ENCODE data around the gene ARHGAP18. TPM values are rescaled to one million over a fixed set of nuclear protein-coding genes. Genes with fewer than 3 reads are reported as not detected.
A peak's percentile ranks its signal among the peaks of the same experiment; 100 is the strongest.

ARHGAP18 gene
- total and polyA plus RNA-seq, 2 experiments from 2014 or later = 0.45 to 1.3 TPM

DNA sequence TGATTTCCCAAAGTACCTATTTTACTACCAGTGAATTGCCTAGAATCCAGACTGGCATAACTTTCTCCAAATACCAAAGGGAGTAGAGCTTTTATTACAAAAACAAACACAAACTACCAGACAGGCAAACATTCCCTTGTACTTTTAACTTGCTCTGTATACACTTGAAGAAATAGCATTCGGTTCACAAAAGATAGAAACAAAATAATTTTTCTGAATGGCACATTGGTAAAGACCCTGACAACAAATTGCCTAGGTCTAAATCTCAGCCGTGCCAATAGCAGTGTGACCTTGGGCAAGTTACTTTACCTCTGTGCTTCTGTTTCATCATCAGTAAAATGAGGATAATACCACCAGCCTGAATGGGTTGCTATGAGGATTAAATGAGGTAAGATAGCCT is 15.9 kb downstream of the ARHGAP18 start:
- TF ChIP-seq, protein P1, sequence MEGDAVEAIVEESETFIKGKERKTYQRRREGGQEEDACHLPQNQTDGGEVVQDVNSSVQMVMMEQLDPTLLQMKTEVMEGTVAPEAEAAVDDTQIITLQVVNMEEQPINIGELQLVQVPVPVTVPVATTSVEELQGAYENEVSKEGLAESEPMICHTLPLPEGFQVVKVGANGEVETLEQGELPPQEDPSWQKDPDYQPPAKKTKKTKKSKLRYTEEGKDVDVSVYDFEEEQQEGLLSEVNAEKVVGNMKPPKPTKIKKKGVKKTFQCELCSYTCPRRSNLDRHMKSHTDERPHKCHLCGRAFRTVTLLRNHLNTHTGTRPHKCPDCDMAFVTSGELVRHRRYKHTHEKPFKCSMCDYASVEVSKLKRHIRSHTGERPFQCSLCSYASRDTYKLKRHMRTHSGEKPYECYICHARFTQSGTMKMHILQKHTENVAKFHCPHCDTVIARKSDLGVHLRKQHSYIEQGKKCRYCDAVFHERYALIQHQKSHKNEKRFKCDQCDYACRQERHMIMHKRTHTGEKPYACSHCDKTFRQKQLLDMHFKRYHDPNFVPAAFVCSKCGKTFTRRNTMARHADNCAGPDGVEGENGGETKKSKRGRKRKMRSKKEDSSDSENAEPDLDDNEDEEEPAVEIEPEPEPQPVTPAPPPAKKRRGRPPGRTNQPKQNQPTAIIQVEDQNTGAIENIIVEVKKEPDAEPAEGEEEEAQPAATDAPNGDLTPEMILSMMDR (IDR thresholded peaks at IDR 0.05; ENCODE audit: low read depth, low read length) = no peak
- H3K4me1 ChIP-seq (ENCODE audit: low read depth) = no peaks in the 10 kb centered on the region
- H3K9me3 ChIP-seq (ENCODE audit: low read depth) = no peaks in the 10 kb centered on the region
- no peak overlapping the region for H3K27ac ChIP-seq
- no peak for DNase-seq (ENCODE audit: low read depth in 1 of 2, low spot score in 1 of 2)
- H3K4me3 ChIP-seq = no peak overlapping the region
- no peaks in the 10 kb centered on the region for H3K36me3 ChIP-seq
- no peaks in the 10 kb centered on the region for H3K27me3 ChIP-seq

DNA sequence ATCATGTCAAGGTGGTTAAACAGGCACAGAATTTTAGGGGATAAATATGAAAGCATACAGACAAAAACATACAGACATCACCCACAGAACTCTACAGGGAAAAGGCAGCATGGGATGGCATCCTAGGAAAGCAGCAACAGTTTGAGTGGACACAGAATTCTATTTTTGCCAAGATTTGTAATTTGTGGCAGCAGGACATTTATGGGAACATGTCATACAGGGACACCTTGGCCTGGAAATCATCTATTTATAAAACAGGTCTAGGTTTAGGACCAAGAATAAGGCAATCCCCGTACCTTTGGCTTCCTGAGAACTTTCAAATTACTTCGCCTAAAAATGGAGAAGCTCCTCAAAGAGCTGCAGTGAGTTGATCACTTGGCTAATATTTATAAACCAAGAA is 17.5 kb downstream of the ARHGAP18 start:
- TF ChIP-seq, protein P1 (IDR thresholded peaks at IDR 0.05; ENCODE audit: low read depth, low read length) = no peak
- no peaks in the 10 kb centered on the region for H3K9me3 ChIP-seq (ENCODE audit: low read depth)
- H3K4me1 ChIP-seq (ENCODE audit: low read depth) = no peaks in the 10 kb centered on the region
- H3K27ac ChIP-seq = no peak overlapping the region
- no peak for DNase-seq (ENCODE audit: low read depth in 1 of 2, low spot score in 1 of 2)
- no peaks in the 10 kb centered on the region for H3K27me3 ChIP-seq
- H3K36me3 ChIP-seq = no peaks in the 10 kb centered on the region
- no peak overlapping the region for H3K4me3 ChIP-seq

DNA sequence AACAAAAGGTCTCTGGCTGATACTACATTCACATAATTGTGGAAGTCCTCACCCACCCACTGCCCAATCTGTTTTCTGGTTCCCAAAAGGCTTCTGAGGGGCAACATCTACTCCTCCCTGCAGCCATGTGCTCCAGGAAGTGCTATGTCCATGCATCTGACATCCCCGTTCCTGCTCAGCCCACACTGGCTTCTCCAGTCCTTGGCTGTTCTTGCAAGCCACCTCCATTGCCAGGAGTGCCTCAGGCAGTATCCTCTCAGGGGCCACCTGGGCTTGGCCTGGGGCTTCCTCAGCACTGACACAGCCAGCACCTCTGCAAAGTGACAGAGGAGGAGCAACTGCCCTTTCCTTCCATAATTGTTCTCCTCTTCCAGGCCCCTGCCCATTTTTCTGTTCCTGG is 18.3 kb downstream of the ARHGAP18 start:
- H3K27me3 ChIP-seq = no peaks in the 10 kb centered on the region
- no peaks in the 10 kb centered on the region for H3K9me3 ChIP-seq (ENCODE audit: low read depth)
- TF ChIP-seq, protein P1 (IDR thresholded peaks at IDR 0.05; ENCODE audit: low read depth, low read length) = no peak
- H3K36me3 ChIP-seq = no peaks in the 10 kb centered on the region
- DNase-seq (ENCODE audit: low read depth in 1 of 2, low spot score in 1 of 2) = no peak
- no peak overlapping the region for H3K27ac ChIP-seq
- H3K4me1 ChIP-seq (ENCODE audit: low read depth) = no peaks in the 10 kb centered on the region
- H3K4me3 ChIP-seq = no peak overlapping the region

DNA sequence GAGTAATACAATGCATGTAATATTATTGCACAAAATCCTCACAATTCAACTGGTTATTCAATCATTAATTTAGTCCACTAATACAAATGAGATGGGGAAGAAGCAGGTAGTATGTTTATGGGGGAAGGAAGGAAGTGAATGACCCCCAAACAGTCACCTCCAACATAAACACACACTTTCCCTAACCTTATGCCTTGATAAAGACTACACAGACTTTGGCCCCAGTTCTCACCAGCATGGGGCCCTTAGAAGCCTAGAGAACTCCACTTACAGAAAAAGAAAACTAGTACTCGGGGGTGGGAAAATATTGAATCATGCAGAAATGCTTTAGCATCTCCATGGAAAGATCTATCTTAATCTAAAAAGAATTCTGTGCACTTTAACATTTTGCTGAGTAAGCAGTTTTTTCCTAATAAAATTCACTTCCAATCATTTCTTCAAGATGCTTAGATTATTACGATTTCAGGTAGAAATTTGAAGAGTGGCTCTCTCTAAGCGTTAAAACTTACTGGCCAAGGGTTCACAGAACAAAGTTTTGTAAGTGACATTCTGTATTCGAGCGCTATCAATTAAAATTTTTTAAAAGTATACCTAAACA is 18.8 kb downstream of the ARHGAP18 start:
- TF ChIP-seq, protein P1 (IDR thresholded peaks at IDR 0.05; ENCODE audit: low read depth, low read length) = no peak
- Histone ChIP-seq H3K9me3 (ENCODE audit: low read depth) (no peaks in the 10 kb centered on the region), H3K4me1 (ENCODE audit: low read depth) (no peaks in the 10 kb centered on the region), H3K36me3 (no peaks in the 10 kb centered on the region), H3K27ac (no peak overlapping the region), H3K27me3 (no peaks in the 10 kb centered on the region), H3K4me3 (no peak overlapping the region)
- DNase-seq (ENCODE audit: low read depth in 1 of 2, low spot score in 1 of 2) = no peak

DNA sequence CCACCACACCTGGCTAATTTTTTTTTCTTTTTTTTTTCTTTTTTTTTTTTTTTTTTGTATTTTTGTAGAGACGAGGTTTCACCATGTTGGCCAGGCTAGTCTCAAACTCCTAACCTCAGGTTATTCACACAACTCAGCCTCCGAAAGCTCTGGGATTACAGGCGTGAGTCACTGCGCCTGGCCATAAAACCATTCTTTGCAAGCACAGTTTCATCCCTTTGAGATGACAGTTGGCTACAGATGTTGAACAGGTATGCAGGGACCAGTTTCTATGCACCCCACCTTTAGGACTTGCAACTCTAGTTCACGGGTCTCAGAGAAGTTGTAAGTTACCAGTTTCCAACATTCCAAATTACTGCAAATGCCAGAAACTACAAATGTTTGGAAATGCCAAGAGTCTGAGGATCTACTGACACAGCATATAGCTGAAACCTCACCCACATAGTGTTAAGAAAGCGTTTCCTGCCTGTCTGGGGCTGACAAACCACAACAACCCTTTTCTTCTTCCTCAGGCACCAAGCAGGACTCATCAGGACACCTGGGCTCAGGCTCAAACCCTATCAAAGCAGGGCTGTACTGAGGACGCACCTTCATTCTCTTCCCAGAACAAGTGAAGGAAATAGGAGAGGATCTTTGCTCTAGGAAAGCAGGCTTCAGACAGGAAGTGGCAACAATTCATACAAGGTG is 22.9 kb downstream of the ARHGAP18 start:
- DNase-seq (ENCODE audit: low read depth in 1 of 2, low spot score in 1 of 2) = peak in 1 of 2 donors; percentile 75
- Histone ChIP-seq H3K27ac (no peak overlapping the region), H3K4me1 (ENCODE audit: low read depth) (no peaks in the 10 kb centered on the region), H3K27me3 (no peaks in the 10 kb centered on the region), H3K36me3 (no peaks in the 10 kb centered on the region), H3K9me3 (ENCODE audit: low read depth) (no peaks in the 10 kb centered on the region), H3K4me3 (no peak overlapping the region)
- TF ChIP-seq, protein P1 (IDR thresholded peaks at IDR 0.05; ENCODE audit: low read depth, low read length) = no peak
